Hematopoietic multipotent progenitor cell treated with erythropoietin and hydrocortisone succinate and interleukin-3 and kit ligand, for 15 days (in vitro differentiated cells): ENCODE results near the gene ELL2.

Experiments used
- DNase-seq: peaks from one replicate; pipeline ENCODE4 v3.0.0-alpha.2; 2015; ENCODE audit warnings: low spot score

ELL2 gene

DNA sequence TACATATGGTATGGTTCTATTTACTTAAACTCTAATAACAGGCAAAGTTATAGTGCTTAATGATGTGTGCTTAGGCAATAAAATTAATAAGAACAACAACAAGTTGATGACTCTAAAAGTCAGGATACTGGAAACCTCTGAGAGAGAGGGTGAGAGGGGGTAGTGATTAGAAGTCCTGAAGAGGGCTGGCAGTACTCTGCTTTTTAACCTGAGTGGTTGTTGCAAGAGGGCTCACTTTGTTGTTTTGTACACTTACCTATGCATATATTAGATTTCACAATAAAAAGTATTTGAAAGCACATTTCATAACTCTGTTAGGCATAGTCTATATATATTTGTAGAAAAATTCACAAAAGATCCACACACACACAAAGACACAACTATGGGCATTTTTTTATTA, 21.4 kb upstream of the ELL2 start:
- DNase-seq: no peak

DNA sequence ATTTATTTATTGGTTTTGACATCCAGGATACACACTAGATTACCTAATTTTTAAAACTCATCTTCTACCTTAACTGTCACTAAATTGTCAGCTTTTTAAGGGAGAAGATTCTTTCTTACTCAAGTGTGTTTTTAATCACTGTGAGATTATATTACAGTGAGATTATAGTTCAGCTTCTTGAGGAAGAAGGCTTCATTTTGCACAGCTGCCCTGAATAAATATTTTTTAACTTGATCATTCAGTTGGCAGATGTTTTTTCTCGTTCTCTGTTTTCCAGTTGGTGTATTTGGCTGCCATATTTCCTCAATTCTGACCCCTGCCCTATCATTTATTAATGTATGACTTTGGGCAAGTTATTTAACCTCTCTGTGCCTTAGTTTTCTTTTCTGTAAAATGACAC, 15.0 kb upstream of the ELL2 start:
- no peak for DNase-seq

DNA sequence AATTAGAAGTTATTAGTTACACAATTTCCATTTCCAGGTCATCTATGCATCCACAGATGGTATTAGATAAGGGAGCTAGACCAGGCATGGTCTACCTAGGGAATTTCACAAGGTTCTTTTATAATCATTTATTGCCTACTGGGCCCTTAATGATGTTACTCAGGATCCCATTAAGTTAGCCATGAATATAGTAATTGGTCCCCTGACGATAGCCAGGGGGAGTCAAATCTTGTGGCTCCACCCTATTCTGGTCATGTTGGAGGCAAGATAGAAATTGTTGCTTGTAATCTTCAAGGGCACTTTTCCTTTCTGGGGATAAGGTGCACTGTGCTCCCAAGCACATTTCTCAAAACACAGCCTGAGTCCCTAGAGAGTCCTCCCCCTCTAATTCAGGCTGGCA, 14.1 kb upstream of the ELL2 start:
- no peak for DNase-seq

DNA sequence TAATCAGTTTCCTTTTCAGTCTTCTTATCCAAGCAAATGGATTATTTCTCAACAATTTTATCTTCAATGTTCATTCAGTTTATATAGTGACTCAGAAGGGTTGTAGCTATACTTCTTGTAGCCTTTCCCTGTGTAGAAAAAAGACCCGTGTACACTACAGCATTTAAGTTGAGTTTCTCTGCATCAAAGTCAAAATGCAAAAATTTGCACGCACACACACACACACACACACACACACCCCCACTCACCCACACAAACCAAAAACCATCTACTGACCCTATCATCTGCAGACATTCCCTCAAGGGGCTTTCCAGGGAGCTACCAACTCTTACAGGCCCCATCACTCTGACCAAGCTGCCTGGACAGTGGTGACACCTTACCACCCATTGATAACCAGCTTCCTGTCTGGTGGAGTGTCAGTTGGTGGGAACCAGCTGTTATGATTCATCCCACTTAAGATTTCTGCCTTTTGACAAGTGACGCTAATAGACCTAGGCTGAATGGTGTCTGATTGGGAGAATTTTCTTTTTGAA, 12.2 kb upstream of the ELL2 start:
- DNase-seq: no peak

DNA sequence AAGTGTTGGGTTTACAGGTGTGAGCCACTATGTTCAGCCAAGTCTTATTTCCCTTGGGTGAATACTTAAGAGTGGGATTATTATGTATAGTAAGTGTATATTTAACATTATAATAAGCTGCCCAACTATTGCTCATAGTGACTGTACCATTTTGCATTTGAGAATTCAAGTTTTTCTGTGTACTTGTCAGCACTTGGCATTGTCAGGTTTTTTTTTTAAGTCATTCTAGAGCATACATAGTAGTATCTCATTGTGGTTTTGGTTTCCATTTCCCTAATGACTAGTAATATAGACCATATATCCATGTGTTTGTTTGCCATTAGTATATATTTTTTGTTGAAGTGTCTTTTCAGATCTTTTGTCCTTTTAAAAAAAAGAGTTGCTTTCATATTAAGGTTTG, 10.5 kb upstream of the ELL2 start:
- DNase-seq: no peak

DNA sequence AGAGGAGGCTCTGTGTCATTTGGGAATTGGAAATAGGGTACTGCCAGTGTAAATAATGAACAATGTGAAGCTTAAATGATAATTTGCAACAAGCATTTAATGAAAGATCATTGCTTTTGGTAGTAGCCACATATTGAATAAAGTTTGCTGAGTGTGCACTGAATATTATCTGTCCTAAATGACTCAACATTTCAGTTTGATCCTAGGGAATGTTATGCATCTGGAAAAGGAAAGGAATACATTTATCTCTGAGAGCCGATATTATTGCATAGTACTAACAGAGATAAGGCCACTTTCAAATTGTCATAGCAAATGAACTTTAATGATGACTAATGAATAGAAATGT, 8.7 kb upstream of the ELL2 start:
- DNase-seq: no peak

DNA sequence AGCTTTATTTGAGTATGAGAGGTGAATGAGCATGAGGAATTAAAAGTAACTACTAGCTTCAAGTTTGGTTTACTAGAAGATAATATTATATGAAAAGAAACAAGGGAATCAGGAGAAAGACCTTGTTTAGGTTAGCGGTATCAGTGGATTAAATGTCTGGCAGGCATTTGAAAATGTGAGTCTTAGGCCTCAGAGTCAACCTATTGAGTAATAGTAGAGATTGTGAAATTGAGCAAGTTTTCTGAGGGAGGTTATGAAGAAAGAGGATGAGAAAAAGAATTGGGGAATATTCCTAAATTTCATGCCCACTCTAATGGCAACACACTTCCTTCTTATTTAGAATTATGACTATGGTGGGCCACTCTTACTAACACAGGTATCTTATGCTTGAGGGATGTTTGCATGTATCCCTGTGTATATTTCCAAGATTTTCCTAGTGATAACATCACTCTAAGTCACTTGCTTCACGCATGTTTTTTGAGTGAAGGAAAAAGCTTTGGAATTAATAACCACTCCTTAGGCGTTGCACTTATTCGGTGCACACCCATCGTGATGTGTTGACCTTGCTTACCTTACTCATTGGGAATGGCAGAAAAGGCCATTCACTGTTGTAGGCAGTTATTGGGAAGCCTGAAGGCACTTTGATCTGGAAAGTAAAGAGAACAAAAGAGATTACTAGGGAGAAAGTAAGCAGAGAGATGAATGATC, 8.2 kb upstream of the ELL2 start:
- DNase-seq: no peak

DNA sequence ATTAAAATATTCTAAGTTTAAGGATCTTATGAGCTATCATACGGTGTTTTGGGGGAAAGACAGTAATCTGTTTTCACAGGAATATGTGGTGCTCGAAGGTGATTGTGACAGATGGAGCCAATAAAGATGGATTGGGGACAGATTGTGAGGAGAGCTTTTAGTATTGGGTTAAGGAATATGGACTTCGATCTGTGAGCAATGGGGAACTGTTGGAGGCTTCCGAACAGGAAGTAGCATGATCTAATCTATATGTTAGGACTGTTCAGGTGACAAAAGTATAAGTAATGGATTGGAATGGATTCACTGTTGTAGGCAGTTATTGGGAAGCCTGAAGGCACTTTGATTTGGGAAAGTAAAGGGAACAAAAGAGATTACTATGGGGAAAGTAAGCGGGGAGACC, 7.4 kb upstream of the ELL2 start:
- no peak for DNase-seq

DNA sequence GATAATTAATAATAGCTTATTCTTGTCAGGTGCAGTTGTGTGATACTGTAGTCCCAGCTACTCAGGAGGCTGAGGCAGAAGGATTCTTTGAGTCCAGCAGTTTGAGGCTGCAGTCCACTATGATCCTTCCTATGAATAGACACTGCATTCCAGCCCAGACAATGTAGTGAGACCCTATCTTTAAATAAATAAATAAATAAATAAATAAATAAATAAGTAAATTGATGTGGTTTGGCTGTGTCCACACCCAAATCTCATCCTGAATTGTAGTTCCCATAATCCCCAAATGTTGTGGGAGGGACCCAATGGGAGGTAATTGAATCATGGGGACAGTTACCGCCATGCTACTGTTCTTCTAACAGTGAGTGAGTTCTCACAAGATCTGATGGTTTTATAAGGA, 5.6 kb upstream of the ELL2 start:
- no peak for DNase-seq

DNA sequence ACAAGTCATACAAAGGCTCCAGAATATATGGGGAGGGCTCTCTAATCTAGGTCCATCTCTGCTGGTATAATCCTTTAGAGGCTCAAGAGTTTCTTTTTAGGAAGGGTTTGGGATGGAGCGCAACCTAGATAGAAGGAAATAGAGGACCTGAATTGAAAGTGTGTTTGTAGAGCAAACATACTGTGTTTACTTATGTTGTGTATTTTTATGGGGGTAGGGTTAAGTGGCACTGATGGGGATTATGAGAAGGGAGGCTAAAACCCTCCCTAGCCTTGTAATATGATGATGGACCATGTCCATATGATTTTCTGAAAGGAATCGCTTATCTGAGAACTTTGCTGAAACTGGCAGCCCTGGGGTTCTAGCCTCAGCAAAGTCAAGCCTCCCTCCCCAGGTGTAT, 4.4 kb upstream of the ELL2 start:
- DNase-seq: no peak

DNA sequence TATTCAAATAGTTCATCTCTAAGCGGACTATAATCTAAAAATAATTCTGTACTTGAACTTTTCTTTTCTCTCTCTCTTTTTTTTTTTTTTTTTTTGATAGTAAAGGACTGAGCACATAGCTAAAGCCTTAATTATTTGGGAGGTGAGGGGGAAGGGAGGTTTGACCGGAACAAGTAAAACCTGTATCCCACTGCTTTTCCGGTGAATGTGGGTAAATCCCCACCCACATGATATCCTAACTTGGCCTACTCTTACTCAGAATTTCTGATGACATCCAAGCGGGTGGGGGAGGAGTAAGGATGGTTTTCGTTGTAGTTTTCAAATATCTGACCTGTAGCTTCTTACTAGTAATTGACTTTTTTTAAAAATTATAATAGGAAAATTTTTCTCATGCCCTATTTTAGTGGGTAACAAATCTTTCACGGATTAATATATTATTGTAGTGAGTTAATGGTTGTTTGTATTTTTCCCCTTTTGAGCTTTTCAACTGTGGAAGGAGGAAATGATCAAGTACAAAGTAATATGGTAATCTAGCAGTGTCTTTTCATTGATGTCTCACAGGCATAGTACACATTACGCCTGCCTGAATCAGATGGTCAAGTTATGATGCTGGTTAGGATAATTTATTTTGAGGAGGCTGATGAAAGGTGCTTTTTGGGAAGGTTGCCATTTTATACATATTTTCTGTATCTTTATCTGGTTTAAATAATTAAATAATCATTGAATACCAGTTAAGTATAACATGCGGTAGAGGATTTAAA, 2.2 kb upstream of the ELL2 start:
- no peak for DNase-seq

DNA sequence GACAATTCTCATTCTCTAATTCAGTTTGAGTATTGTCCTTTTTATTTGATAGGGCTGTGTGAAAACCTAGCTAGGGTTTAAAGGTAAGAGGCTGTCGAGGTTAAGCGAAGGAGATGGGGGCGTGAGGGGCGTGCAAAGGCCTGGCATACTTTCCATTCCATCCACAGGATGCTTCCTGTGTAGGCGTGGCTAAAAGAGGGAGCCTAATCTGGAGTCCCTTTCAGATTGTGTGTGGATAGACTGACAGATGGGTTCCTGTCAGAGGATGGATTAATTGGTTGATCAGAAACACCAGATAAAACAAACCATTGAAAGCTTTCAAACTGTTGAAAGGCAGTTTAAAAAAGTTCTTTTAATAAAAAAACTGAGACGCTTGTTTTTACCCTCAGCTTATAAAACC, 1.1 kb upstream of the ELL2 start:
- no peak for DNase-seq

DNA sequence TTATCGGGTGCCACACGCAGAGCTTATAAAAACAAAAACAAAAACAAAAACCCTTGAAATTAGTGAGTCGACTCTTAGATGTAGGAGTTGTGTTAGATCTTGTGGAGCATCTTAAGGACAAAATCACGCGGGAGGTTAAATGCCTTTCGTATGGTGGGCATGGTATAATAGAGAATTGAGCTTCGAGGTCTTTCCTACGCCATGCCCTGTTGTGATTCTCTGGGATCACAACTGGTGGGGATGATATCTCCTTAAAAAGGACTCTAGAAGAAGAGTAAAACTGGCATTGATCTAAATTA, 773 bp upstream of the ELL2 start:
- no peak for DNase-seq

DNA sequence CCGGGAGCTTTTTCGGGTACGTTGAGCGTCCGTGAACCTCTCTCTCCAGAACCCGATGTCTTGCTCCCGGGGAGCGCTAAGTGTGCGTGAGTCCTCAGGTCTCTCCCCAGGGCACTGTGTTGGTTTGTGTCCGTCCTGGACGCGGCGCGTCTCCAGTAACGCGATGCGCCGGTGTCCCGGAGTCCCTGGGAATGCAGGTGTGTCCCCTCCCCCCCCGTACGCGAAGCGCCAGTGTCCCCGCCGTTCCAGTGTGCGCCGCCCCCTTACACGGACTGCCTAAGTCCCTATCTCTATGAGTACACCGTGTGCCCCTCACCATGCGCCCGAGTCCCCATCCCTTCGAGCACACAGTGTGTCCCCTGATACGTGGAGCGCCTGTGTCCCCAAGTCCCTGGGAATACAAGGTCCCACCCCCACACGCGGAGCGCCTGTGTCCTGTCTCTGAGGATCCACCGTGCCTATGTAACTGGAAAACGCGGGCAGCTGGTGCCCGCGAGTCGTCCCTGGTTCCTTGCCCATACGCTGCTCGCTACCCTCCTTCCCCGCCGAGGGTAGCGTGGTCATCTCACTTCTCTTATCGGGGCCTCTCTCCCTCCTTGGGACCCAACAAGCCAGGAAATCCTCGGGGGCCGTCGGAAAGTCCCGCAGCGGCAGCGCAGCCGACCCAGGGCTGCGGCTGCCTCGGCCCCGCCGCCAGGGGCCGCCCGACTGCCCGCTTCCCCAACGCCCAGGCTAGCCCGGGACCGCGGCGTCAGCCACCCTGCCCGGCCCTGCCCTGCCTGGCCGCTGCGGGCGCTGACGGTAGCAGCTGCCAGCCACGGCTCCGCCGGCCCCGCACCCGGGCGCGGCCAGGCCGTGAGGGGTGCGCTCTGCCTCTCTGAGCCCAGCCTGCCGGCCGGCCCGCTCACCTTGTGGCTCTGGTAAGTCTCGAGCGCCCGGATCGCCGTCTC, 709 bp downstream of the ELL2 start:
- DNase-seq: peak; percentile 85

DNA sequence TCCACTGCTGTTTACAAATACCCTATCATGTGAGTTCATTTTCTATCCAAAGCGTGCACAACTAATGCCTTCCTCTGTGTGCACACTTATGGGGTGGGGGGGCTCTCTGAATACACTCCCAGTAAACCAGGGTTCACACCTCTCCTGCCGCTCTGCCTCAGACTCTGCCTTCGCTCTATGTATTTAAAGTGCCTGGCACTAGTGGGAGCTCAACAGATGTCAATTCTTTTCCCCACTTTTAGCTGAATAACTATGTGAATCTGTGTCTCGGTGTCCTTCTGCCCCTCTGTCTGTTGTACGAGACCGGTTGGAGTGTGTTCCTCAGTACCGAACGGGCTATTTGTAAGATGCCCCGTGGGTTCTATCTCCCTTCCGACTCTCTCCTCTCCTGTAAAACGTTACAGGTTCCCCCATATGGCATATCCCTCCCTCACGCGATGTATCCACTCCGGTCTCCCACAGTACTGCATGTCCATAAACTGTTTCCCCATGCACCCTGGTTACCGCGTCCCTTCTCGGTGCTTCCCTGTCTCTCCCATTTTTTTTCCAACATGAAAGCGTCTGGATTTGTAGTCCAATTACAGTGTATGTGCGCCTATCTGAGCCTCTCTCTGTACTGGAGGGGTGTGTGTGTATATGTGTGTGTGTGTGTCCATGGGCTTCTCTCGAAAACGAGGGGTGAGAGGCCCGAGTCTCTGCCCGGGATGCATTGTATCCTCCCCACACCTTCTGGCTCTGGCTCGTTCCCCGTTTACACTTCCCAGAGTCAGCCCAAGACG, 1.6 kb downstream of the ELL2 start:
- DNase-seq: peak; percentile 50

DNA sequence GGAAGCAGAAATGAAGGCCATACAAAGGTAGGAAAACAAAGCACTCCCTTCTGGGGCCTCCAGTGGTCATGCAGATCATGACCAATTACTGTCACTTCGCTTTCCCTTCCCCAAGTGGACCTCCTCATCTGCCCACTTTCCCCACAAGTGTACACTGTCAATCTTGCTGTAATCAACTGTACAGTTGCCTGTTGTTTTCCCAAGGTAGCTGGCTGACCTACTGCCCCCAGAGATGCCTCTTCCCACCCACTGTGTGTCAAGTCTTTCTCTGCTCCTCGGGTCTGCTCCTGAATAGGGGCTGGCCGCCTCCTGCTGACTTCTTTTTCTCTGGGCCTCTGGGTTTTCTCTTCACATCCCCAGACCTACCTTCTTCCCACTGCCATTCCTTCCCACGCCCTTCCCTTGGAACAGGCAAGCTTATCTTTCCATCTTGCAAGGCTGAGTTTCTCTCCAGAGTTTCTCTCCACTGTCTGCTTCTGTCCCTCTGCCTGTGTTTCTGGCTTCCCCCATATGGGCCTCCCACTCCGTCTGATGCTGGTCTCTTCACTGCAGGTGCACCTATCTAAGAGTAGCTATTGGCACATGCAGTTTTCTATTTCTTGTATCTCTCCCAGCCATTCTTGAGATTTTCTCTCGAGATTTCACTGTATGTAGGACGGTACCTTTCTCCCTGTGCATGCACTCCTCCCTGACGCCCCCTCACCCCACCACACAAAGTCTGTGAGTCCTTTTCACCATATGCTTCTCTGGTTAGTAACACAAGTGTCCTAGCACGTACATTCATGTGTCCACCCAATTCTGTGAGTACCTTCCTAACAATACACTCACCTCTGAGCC, 2.4 kb downstream of the ELL2 start:
- DNase-seq: peak; percentile 36

DNA sequence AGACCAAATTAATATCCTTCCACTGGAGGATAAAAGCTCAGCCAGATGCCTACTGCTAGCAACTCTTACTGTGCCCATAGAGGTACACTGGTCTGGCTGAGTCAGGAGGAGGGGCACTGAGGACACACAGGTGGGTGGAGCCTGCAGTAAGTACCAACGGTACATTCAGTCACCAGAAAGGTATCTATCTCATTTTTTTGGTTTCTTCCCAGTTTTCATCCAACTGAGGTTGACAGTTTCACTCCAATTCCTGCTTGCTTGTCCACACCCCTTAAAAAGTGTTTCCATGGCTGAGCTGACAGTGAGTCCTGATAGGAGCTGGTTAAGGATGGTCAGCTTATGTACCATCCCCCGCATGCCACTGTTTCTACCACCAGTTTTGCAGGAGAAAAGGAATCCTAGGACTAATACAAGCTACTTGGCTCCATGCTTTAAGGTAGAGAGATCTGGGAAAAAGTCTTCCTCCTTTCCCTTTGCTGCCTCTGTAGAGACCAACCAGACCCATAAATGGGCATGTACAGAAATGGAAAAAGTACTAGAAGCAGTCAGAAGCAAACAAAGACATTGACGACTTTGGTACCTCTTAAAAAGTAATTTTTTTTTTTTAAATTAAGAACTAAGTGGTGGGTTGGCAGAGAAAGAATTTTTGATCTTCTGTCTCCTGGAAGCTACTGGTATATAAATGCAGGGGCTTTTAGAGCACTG, 3.2 kb downstream of the ELL2 start:
- peak; percentile 80 for DNase-seq

DNA sequence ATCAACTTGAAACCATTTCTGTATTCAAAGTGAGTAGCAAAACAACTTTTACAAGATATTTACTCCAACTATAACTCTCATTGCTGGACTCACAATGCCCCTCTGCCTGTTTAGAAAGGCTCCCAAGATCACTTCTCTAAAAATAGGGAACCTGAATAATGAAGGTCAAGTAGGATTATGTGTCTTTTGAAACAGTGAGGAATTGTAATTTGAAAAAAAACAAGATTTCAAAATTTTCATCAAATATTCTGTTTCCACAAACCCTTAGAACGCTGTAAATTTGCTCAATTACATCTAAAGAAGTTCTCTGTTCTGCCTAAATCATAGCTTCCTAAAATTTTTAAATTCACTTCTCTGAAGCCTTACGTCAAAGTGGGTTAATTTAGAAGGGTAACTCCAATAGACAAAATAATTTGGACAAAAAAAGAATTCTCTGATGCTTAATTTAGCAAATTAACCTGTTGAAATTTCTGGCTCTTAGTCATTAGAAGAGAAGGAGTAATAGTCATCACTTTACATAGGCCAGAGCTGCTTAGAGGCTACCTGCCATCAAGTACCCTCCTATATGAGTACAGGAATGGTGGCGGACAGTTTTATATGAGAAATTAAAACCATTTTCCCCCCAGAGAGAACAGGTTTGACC, 4.0 kb downstream of the ELL2 start:
- DNase-seq: no peak

DNA sequence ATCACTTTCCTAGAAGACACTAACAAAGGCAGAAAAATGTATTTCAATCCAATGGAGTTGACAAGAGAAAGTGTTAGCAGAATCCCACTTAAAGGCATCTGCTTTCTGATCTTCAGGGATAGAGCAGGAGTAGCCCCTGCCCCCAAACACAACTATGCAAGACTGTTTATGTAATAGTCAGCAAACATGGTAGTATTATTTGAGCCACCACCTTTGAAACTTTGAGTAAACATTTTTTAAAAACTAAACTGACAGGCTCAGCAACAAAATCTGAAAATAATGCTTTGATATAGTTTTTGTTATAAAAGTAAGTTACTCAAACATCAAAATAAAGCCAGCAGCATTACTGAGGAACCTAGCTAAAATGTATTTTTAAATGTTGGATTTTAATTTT, 4.8 kb downstream of the ELL2 start:
- no peak for DNase-seq
